Brain pericyte (primary cell): ENCODE results near the gene PGA3.
"Not testable (repeated sequence)": the region's sequence is repeated elsewhere in the genome, so short reads cannot be mapped to it uniquely, and the experiment has no call there.

Source experiments
- DNase-seq: peaks from one replicate; pipeline ENCODE4 v3.0.0-alpha.2; 2012; ENCODE audit warnings: low read depth, low spot score

Gene PGA3

DNA sequence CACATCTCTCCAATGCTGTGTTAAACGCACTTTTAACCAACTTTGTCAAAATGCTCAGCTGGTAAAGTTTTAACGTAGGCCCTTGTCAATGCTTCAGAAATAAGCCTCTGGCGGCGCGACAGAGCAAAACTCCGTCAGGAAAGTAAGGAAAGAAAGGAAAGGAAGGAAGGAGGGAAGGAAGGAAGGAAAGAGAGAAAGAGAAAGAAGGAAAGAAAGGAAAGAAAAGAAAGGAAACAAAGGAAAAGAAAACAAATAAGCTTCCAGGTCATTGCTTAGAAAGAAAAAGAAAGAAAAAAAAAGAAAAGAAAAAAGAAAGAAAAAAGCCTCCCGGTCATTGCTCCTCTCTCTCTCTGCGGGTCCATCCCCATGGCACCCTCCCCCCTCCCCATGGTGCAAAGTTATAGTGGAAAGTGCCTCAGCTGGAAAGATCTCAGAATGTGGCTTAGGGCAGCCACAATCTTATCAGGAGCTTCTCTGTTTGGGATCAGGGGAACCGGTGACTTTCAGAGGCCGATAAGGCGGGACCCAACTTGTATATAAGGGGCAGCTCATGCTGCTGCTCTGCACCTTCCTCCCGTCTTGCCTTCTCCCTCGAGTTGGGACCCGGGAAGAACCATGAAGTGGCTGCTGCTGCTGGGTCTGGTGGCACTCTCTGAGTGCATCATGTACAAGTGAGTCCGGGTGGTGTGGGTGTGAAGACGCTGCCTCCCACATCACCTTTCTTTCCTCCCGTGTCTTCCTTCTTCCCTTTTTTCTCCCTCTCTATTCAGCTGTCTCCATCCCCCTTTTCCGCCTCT is at the start of gene PGA3:
Gene PGA3 (plus strand): TSS at position 566 of the 797 bp plus-strand sequence. CDS start 50 bp downstream, at position 616.
- not testable (repeated sequence) for DNase-seq

DNA sequence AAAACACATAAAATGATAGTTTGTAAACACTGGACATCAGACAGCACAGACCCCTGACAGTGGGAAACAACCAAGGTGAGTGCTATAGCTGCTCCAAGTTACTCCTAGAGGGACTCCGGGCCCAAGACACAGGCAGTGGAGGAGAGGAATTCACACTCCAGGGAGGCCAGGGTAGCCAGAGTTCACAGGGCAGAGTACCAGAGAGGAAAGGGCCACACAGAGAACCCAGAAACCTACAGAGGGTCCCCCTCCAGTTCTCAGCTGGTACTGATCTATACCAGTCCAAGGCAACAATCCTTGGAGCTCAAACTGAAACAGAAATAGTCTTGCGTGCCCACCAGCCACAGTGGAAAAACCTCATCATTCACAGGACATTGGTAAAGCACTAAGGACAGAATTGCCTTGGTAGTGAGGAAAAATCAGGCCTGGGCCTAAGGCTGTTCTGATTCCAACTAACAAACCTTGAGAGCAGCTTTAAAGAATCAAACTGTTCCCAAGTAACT is 49.7 kb upstream of the PGA3 start:
- no peak for DNase-seq

DNA sequence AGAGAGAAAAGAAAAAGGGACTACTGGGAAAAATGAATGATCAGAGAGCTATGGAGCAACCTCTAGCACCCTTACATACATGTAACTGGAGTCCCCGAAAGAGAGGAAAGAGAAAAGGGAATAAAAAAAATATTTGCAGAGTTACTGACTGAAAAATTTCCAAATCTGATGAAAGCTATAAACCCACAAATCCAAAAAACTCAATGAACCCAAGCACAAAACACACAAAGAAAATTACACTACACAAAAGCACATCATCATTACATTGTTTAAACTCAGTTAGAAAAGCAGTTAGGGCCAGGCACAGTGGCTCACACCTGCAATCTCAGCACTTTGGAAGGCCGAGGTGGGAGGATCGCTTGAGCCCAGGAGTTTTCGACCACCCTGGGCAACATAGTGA is 48.8 kb upstream of the PGA3 start:
- no peak for DNase-seq

DNA sequence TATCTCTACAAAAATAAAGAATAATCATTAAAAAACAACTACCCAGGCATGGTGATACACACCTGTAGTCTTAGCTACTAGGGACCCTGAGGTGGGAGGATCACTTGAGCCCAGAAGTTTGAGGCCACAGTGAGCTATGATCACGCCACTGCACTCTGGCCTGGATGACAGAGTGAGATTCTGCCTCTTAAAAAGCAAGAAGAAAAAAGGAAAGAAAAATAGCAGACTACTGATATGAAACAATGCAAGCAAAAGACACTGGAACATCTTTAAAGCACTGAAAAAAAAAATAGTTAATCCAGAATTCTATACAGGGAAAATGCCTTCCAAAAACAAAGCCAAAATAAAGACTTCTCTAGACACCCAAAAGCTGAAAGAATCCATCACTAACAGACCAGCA is 48.0 kb upstream of the PGA3 start:
- DNase-seq: no peak

DNA sequence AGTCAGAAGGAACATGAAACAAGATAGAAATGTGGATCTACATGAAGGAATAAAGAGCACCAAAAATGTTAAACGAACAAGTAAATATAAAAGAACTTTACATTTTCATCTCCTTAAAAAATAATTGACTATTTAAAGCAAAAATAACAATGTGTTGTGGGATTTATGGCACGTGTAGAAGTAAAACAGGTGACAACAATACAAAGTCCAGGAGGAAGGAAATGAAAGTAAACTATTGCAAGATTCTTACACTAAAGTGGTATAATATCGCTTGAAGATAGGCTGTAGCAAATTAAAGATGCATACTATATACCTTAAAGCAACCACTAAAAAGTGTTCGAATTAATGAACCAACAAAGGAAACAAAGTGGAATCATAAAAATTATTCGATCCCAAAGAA is 47.6 kb upstream of the PGA3 start:
- DNase-seq: no peak

DNA sequence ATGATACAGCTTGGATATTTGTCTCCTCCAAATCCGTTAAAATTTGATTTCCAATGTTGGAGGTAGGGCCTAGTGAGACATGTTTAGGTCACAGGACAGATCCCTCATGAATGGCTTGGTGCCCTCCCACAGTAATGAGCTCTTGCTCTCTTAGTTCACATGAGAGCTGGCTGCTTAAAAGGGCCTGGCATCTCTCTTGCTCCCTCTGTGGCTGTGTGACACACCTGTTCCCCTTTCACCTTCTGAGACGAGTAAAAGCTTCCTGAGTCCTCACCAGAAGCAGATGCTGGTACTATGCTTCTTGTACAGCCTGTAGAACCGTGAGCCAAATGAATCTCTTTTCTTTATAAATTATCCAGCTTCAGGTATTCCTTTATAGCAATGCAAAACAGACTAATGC is 45.6 kb upstream of the PGA3 start:
- no peak for DNase-seq

DNA sequence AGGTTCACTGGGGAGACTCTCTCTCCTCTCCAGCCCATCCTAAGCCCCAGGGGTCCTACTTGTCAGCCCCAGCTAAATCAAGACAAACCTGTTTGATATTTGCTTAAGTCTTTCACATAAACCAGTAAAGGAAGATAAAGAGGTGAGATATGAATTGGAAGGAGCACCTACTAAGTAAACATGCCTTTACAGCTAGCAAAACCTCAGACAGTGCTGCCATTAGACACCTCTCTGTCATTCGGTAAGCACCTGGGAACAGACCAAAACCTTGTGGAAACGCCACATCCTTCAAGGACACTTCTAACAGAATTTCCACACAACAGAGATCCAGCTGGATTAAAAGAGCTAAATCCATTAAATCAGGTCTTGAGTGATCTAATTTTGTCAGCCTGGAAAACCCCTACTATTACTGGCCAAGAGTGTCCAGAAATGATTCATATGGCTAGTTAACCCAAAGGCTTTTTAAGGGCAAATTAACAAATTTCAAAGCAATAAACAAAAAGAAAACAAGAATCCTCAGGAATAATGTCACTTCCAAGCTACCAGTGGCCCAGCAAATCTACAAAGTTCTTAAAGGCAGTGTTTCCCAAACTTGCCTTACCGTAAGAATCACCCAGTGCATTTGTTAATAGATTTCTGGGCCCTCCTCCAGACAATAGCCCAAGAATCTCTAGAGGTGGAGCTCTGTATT is 44.5 kb upstream of the PGA3 start:
- DNase-seq: no peak

DNA sequence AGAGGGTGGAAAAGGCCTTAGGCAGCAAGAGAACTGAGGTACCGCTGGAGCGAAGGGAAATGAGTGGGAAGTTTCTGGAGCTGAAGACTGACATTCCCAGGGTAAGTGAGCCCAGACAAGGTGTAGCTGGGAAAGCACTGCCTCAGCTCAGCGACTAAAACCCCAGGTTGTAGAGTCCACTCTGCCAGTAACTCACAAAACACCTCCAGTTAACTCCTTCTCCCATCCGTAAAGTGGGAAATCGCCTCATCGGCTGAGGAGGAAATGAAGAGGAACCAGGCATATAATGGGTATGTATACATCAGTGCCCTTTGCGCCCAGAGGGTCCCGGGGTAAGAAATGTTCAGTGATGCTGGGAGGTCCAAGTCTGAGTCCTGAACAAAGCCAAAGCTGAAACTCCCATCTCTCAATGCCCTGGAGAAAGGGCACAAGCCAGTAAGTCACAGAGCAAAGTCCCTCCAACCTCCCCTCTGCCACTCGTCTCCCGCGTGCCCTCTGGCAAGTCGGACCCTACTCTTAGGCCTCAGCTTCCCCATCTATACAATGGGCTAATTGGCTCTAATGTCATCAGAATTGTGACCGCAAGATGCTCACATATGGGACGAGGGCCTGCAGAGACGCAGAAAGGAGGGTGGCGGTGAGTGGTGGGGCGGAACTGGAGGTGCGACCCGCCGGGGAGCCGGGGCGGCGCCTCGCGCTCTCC is 42.7 kb upstream of the PGA3 start:
- DNase-seq: no peak

DNA sequence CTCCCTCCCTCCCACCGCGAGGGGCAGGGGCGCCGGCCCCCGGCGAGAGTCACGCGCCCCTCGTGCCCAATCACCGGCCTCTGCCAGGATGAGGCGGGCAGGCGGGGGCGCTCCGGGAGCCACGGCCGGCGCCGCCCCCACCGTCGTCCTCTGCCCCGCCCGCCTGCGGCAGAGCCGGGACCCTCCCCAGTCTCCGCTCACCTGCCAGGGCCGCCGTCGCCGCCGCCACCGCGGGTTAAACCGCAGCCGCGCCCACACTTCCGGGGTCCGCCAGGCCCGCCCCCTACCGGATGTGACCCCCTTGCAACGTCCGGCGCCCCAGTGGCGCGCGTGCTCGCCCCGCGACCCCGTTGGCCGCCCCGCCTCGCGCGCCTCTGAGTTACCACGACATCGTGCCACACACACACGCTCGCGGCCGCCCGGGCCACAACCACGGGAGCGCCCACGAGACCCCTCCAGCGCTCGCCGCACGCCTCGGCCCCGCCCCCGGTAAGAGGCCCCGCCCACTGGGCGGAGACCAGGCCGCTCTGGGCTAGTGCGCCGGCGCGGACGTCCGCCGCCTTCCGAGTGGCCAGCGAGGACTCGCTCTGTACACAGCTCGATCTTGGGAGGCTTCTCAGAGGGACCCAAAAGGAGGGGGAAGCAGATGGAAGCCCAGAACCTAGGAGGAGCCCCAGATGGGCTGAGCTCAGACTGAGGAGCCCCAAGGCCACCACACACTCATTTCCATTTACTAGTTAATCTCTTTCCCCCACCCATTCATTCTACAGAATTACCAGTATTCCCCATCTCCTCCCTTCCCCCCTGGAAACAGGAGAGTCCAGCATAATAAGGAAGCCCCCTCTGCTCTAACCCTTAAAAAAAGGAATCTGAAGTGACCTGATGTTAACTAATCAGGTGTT is 41.9 kb upstream of the PGA3 start, which contains the start of gene VPS37C:
Gene VPS37C (minus strand): TSS at position 237 of the 902 bp plus-strand sequence. CDS start 22,597 bp downstream, outside the sequence.
- DNase-seq: peak; percentile 57

DNA sequence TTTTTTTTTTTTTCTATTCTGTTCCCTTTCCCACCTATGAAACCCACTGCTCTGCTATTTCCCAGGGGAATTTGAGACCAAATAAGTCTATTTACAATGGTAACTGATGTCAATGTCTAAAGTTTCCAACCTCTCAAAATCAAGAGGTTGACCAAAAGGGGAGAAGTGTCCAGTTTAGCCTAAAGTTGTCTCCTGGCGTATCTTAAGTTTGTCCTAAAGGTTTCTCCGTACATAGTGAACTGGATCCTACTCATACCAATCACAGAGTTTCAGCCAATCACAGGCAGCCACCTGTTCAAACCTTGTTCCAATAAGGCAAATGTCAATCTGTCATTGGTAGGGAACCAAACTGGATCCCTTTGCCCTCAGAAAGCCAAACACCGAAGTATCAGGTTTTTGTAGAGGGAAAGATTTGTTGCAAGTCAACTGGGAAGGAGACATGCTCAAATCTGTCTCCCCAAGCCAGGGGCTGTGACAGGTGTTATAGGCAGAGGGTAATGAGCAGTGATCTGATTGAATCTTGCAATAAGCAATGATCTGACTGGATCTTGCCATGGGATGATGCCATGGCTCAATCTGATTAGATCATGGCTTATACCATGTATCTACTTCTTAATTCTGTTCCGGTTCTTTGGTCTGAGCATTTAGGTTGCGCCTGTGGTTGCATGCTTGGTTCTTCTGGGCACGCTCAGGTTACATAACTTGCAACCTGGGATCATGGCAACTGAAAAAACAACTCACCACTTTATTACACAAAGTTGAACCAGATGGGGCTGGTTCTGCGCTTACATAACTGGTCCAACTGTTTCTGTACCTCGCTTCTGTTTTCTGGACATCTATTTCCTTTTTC is 41.0 kb upstream of the PGA3 start:
- no peak for DNase-seq

DNA sequence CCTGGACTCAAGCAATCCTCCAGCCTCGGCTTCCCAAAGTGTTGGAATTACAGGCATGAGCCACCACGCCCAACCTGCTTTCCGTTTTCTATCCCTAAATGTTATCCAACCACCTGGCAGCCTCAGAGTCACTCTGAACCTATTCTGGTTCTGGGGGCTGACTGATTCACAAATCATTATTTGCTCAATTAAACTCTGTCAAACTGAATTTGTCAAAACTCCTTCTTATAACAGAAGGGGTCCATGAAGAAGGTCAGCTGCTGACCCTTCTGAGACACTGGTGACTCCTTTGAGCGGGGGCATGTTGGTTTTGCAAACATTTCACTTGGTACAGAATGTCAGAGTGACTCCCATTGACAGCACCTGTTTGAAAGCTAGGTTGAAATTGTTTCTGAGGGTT is 40.3 kb upstream of the PGA3 start:
- DNase-seq: no peak

DNA sequence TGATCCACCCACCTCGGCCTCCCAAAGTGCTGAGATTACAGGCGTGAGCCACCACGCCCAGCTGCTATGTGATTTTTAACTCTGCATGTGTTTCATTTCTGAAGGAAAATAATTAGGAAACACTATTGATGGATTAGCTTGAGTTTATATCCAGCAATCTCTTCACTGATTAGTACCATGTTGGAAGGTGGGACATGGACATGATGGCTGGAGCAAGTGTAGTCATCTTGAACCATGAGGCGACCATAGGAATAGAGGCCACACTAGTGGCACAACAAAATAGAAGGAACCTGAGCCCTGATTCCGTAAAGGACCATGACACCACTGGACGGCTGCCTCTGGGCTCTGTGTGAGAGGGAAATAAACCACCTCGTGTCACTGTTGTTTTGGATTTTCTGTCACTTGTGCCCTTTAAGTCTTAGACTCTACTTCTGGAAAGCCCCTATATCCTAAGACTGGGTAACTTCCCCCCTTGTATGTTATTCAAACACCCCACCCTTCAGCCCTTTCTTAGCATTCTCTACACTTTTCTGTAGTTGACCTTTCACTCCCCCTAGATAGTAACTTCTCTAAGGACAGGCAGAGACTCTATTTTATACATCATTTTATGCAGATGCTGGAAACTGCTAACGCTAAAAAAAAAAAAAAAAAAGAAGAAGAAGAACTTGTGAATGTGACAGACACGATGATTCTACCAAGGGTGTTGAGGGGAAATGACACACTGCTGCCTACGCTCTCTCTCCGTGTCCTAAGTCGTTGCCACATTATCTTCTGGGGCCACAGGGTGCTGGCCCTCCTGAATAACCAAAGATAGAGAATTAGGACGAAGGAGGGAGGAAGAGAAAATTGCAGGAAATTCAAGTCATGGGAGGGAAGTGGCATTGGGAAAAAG is 39.4 kb upstream of the PGA3 start:
- DNase-seq: no peak

DNA sequence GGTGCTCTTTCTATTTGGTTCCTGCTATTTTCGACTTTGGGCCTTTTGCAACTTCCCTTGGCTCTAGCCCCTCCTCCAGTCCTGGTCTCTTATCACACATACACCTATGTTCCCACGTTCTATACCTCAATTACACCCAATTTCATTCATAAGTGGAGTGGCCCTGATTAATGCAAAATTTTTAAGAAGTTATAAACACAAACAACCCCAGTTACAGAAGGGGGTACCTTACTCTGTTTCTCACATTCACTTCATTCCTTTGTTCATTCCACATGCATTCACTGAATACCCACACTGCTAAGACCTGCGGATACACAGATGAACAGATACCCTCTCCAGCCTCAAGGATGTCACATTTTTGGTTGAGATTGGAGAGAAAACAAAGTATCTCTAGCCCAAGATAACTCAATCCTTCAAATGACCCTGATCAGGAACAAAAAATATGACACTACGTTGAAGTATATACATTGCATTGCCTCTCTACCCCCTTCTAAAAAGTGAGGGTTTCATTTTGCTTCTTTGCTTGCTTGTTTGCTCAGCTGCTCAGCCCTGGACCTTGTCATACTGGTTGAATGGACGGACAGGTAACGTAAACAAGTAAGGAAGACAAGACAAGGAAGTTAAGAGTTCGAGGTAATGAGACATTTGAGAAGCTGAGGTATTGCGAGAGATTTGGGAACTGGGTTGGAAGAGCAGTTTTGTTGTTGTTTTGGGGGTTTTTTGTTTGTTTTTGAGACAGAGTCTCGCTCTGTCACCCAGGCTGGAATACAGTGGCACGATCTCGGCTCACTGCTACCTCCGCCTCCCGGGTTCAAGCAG is 38.5 kb upstream of the PGA3 start:
- DNase-seq: no peak

DNA sequence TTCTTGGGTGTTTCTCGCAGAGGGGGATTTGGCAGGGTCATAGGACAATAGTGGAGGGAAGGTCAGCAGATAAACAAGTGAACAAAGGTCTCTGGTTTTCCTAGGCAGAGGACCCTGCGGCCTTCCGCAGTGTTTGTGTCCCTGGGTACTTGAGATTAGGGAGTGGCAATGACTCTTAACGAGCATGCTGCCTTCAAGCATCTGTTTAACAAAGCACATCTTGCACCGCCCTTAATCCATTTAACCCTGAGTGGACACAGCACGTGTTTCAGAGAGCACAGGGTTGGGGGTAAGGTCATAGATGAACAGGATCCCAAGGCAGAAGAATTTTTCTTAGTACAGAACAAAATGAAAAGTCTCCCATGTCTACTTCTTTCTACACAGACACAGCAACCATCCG is 37.5 kb upstream of the PGA3 start:
- DNase-seq: not testable (repeated sequence)

DNA sequence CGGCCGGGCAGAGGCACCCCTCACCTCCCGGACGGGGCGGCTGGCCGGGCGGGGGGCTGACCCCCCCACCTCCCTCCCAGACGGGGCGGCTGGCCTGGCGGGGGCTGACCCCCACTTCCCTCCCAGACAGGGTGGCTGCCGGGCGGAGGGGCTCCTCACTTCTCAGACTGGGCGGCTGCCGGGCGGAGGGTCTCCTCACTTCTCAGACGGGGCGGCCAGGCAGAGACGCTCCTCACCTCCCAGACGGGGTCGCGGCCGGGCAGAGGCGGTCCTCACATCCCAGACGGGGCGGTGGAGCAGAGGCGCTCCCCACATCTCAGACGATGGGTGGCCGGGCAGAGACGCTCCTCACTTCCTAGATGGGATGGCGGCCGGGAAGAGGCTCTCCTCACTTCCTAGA is 37.0 kb upstream of the PGA3 start:
- DNase-seq: not testable (repeated sequence)

DNA sequence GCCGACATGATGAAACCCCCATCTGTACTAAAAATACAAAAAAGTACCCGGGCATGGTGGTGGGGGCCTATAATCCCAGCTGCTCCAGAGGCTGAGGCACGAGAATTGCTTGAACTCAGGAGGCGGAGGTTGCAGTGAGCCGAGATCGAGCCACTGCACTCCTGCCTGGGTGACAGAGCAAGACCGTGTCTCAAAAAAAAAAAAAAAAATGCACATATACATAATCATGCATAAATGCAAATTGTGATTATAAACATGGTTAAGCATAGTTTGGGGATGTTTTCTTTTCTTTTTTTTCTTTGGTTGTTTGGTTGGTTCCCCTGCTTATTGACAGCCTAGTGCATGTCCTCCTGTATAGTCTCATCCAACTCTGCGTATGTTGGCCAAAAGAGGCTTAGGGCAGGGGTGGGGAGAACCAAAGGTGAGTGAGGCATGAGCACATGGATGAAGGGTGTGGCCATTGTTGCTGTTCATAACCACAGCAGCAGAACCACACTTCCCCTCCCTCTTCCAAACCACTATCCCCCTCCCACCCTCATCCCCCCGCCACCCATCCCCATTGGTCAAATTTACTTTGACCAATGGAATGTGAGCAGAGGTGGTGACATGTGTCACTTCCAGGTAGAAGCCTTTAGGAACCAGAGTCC is 35.1 kb upstream of the PGA3 start:
- DNase-seq: no peak

DNA sequence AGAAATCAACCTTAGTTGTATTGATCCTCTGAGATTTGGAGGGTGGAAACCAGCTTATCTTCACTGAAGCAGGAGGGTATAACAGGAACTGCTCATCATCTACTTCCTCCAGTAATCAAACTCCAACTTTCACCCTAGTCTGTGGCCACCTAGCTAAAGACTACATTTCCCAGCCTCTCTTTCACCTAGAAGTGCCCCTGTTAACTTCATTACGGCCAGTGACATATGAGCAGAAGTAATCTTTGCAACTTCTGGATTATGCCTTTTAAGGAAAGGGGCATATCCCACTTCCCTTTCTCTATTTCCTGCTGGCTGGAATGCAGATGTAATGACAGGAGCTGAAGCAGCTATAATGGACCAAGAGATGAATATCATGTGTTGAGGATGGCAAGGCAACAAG is 34.5 kb upstream of the PGA3 start:
- DNase-seq: no peak

DNA sequence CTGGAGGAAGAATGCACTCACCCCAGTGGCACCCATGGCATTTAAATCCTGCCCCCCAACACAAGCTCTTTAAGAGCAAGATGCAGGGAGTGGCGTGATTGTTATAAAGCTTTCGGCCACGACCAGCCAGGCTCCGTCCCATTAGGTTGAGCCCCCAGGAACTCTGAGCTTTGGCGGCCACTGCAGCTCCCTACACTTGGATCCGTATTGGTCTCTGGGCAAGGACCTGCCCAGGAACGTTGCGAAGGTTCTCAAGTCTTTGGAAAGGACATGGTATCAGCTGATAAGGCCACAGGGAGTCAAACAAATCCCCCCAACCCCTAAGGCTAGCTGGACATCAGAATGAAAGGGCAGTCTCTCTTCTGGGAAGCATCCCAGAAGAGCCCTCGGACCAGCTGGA is 32.7 kb upstream of the PGA3 start:
- DNase-seq: no peak
